WTC11 (cell line): Measurements from ENCODE around the gene SCG5. TPM values are rescaled to one million over a fixed set of nuclear protein-coding genes. Genes with fewer than 3 reads are reported as not detected.

ENCODE experiments used
- AR ChIP-seq: fragments of 250-450 bp; sonication (Bioruptor Pico); IDR thresholded peaks from 2 replicates; pipeline ENCODE4 v1.9.0; 2021; ENCODE audit warnings: mild to moderate bottlenecking
- E2F4 ChIP-seq: sonication (generic); formaldehyde crosslinking; IDR thresholded peaks from 2 replicates; pipeline ENCODE4 v1.8.1; 2022; ENCODE audit warnings: low read depth, mild to moderate bottlenecking, moderate library complexity, missing genetic modification reagents, borderline replicate concordance
- ERG ChIP-seq: fragments of 250-450 bp; sonication (Bioruptor Pico); IDR thresholded peaks from 2 replicates; pipeline ENCODE4 v1.8.0; 2021; ENCODE audit warnings: mild to moderate bottlenecking
- FOXP1 ChIP-seq: sonication (generic); formaldehyde crosslinking; IDR thresholded peaks from 2 replicates; pipeline ENCODE4 v1.8.0; 2022; ENCODE audit warnings: missing genetic modification reagents, mild to moderate bottlenecking, moderate library complexity, borderline replicate concordance
- FOXP4 ChIP-seq: sonication (generic); formaldehyde crosslinking; IDR thresholded peaks from 2 replicates; pipeline ENCODE4 v1.8.0; 2022; ENCODE audit warnings: mild to moderate bottlenecking, missing genetic modification reagents
- KAT7 ChIP-seq: sonication (generic); formaldehyde crosslinking; IDR thresholded peaks from 2 replicates; pipeline ENCODE4 v1.8.1; 2023; ENCODE audit warnings: missing genetic modification reagents, mild to moderate bottlenecking, borderline replicate concordance
- NFATC4 ChIP-seq: fragments of 250-450 bp; sonication (Bioruptor Pico); IDR thresholded peaks from 2 replicates; pipeline ENCODE4 v1.9.0; 2021; ENCODE audit warnings: mild to moderate bottlenecking
- NFE2L1 ChIP-seq: sonication (generic); formaldehyde crosslinking; IDR thresholded peaks from 2 replicates; pipeline ENCODE4 v1.8.1; 2023; ENCODE audit warnings: missing genetic modification reagents
- NFYB ChIP-seq: sonication (generic); formaldehyde crosslinking; conservative IDR thresholded peaks from 2 replicates; pipeline ENCODE4 v1.8.0; 2022; ENCODE audit warnings: low read depth, missing genetic modification reagents
- NR2C2 ChIP-seq: sonication (generic); formaldehyde crosslinking; IDR thresholded peaks from 2 replicates; pipeline ENCODE4 v1.8.0; 2022; ENCODE audit warnings: mild to moderate bottlenecking, missing genetic modification reagents
- OVOL2 ChIP-seq: fragments of 250-450 bp; sonication (Bioruptor Pico); IDR thresholded peaks from 2 replicates; pipeline ENCODE4 v1.9.0; 2021; ENCODE audit warnings: mild to moderate bottlenecking, borderline replicate concordance
- PRDM15 ChIP-seq: sonication (generic); formaldehyde crosslinking; IDR thresholded peaks from 2 replicates; pipeline ENCODE4 v1.8.0; 2022; ENCODE audit warnings: missing genetic modification reagents
- ZBTB43 ChIP-seq: sonication (generic); formaldehyde crosslinking; IDR thresholded peaks from 2 replicates; pipeline ENCODE4 v1.8.1; 2023; ENCODE audit warnings: mild to moderate bottlenecking, missing genetic modification reagents
- ZNF138 ChIP-seq: sonication (generic); formaldehyde crosslinking; conservative IDR thresholded peaks from 2 replicates; pipeline ENCODE4 v1.8.1; 2022; ENCODE audit warnings: mild to moderate bottlenecking, moderate library complexity, missing genetic modification reagents
- ZNF281 ChIP-seq: sonication (generic); formaldehyde crosslinking; IDR thresholded peaks from 2 replicates; pipeline ENCODE4 v1.8.0; 2023; ENCODE audit warnings: mild to moderate bottlenecking, missing genetic modification reagents
- ZNF425 ChIP-seq: fragments of 250-450 bp; sonication (Bioruptor Pico); conservative IDR thresholded peaks from 2 replicates; pipeline ENCODE4 v1.9.0; 2021; ENCODE audit warnings: mild to moderate bottlenecking
- ZNF512 ChIP-seq: sonication (generic); formaldehyde crosslinking; IDR thresholded peaks from 2 replicates; pipeline ENCODE4 v1.8.1; 2022; ENCODE audit warnings: missing genetic modification reagents, borderline replicate concordance
- total RNA-seq: library from RNA; stranded (reverse); gene quantifications from 3 replicates; pipeline ENCODE4 v1.2.3, GENCODE V29; 2021

Gene SCG5
- total RNA-seq, 1 experiment from 2014 or later = 14.2 TPM

GRCh38 chr15:32641517-32642059, at the start of gene SCG5 (continued):
- no peak for TF ChIP-seq E2F4 (CRISPR knock-in tag)
- TF ChIP-seq NR2C2 = no peak
- peak; percentile 39; the same call in 1 of the 2 replicates for TF ChIP-seq FOXP4 (CRISPR knock-in tag)
- peak; percentile 69 for TF ChIP-seq FOXP1 (CRISPR knock-in tag)
- TF ChIP-seq KAT7 (CRISPR knock-in tag) = no peak
- TF ChIP-seq ZNF425 (CRISPR knock-in tag) = no peak
- TF ChIP-seq PRDM15 (CRISPR knock-in tag) = no peak
- TF ChIP-seq OVOL2 (CRISPR knock-in tag) = no peak
- TF ChIP-seq ERG (CRISPR knock-in tag) = peak; percentile 80
- no peak for TF ChIP-seq ZNF512
- 0 out of 2 replicates have a peak, but pooled peaks have one; percentile 20 for TF ChIP-seq ZBTB43 (CRISPR knock-in tag)
- TF ChIP-seq NFATC4 (CRISPR knock-in tag) = 0 out of 2 replicates have a peak, but pooled peaks have one; percentile 37
- 0 out of 2 replicates have a peak, but pooled peaks have one; percentile 14 for TF ChIP-seq ZNF281 (CRISPR knock-in tag)
- TF ChIP-seq AR = peak; percentile 36; the same call in 1 of the 2 replicates
- TF ChIP-seq NFE2L1 (CRISPR knock-in tag) = no peak
- TF ChIP-seq NFYB (CRISPR knock-in tag) = no peak
- no peak; the same call in 1 of the 2 replicates for TF ChIP-seq ZNF138 (CRISPR knock-in tag)
